Measurements from ENCODE around the gene LHPP. TPM values are rescaled to one million over a fixed set of nuclear protein-coding genes. Genes with fewer than 3 reads are reported as not detected.

The LHPP gene
- total RNA-seq, 2 experiments from 2014 or later: 17.6 to 20.7 TPM

DNA sequence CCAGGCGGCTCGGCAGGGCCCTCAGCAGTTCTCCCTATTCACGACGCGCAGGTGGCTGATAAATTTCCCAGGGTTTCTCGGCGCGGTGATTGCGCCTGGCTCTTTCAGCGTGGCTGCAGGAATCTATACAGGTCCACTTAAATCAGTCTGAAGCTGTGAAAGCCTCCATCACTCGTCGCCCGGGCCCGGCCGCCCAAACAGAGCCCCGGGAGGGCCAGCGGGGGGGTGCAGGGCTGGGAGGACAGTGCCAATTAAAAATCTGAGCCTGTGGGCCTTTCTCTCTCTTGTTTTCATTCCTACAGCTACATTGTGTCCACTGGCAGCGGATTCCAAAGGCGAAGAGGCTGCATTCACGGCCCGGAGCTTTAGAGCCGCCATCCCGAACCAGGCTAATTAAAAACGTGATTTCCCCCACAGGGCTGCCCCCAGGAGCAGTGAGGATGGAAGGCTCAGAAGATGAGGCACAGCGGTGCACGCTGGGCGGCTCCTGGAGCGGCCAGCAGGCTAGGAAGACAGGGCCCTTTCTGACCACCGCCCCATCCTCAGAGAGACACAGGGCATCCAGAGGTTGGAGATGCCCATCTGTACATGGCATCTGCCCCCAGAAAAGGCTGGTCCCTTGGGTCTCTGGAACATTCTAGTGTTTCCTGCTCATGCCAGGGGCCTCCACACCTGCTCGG, 181.8 kb downstream of the LHPP start:
- no peaks in the 10 kb centered on the region for H3K27me3 Mint-ChIP-seq
- no peak overlapping the region for H3K4me3 Mint-ChIP-seq
- H3K4me1 Mint-ChIP-seq: peaks cover 85% of the 10 kb centered on the region
- peaks cover 32% of the 10 kb centered on the region for H3K36me3 Mint-ChIP-seq (ENCODE audit: low read depth)
- H3K27ac Mint-ChIP-seq: no peak overlapping the region
- DNase-seq: no peak
- no peaks in the 10 kb centered on the region for H3K9me3 Mint-ChIP-seq
- POLR2A ChIA-PET: interaction anchor here (1.3 to 3.0 kb wide), 3 partner anchors 10 to 79 kb away, joined by 4 to 15 read pairs (median 5); no protein-coding TSS in a partner anchor
- CTCF ChIA-PET: interaction anchor here (1.1 to 1.3 kb wide), 3 partner anchors 63 to 98 kb away, joined by 3 to 8 read pairs (median 4); no protein-coding TSS in a partner anchor

GRCh38 chr10:124644236-124644635, 182.6 kb downstream of the LHPP start:
- Mint-ChIP-seq H3K27me3 (no peaks in the 10 kb centered on the region), H3K9me3 (no peaks in the 10 kb centered on the region), H3K27ac (no peak overlapping the region), H3K36me3 (ENCODE audit: low read depth) (peaks cover 32% of the 10 kb centered on the region), H3K4me1 (peaks cover 88% of the 10 kb centered on the region), H3K4me3 (no peak overlapping the region)
- CTCF ChIA-PET: interaction anchor here (1.3 kb wide), 1 partner anchor 97 kb away, joined by 8 read pairs; no protein-coding TSS in a partner anchor
- POLR2A ChIA-PET: interaction anchor here (1.3 to 2.1 kb wide), 2 partner anchors 9 to 78 kb away, joined by 4 to 5 read pairs; no protein-coding TSS in a partner anchor
- no peak for DNase-seq

- Mint-ChIP-seq H3K27me3 (no peaks in the 10 kb centered on the region), H3K4me1 (peaks cover 89% of the 10 kb centered on the region), H3K4me3 (no peak overlapping the region), H3K27ac (peak overlapping the region; percentile 31), H3K36me3 (ENCODE audit: low read depth) (peaks cover 37% of the 10 kb centered on the region), H3K9me3 (no peaks in the 10 kb centered on the region)
- POLR2A ChIA-PET: interaction anchor here (1.3 to 6.5 kb wide), 2 partner anchors 8 to 72 kb away, joined by 4 to 89 read pairs; no protein-coding TSS in a partner anchor
- DNase-seq: no peak
- CTCF ChIA-PET: interaction anchor here (1.1 to 6.8 kb wide), 3 partner anchors 74 to 97 kb away, joined by 3 to 74 read pairs (median 8); no protein-coding TSS in a partner anchor
These were observed 183.3 kb downstream of the LHPP start for GRCh38 chr10:124644771-124645415.

- ChIA-PET POLR2A (interaction anchor here (1.0 to 6.5 kb wide), 3 partner anchors 43 to 96 kb away, joined by 3 to 89 read pairs (median 4); no protein-coding TSS in a partner anchor), CTCF (interaction anchor here (1.1 to 6.8 kb wide), 2 partner anchors 73 to 95 kb away, joined by 3 to 74 read pairs; no protein-coding TSS in a partner anchor)
- peaks cover 42% of the 10 kb centered on the region for H3K36me3 Mint-ChIP-seq (ENCODE audit: low read depth)
- no peak overlapping the region for H3K4me3 Mint-ChIP-seq
- H3K4me1 Mint-ChIP-seq: peaks cover 89% of the 10 kb centered on the region
- DNase-seq: no peak
- no peaks in the 10 kb centered on the region for H3K9me3 Mint-ChIP-seq
- no peaks in the 10 kb centered on the region for H3K27me3 Mint-ChIP-seq
- H3K27ac Mint-ChIP-seq: peak overlapping the region; percentile 76
These were observed 184.0 kb downstream of the LHPP start for GRCh38 chr10:124645467-124646095.

- POLR2A ChIA-PET: interaction anchor here (0.7 to 6.5 kb wide), 15 partner anchors 12 to 155 kb away, joined by 3 to 89 read pairs (median 11); partner anchors contain the start of gene ABRAXAS2
- CTCF ChIA-PET: interaction anchor here (0.6 to 6.8 kb wide), 16 partner anchors 12 to 106 kb away, joined by 3 to 74 read pairs (median 10); no protein-coding TSS in a partner anchor
- DNase-seq: no peak
- H3K4me1 Mint-ChIP-seq: peaks cover 89% of the 10 kb centered on the region
- H3K27ac Mint-ChIP-seq: peak overlapping the region; percentile 95
- H3K4me3 Mint-ChIP-seq: no peak overlapping the region
- peaks cover 37% of the 10 kb centered on the region for H3K36me3 Mint-ChIP-seq (ENCODE audit: low read depth)
- no peaks in the 10 kb centered on the region for H3K27me3 Mint-ChIP-seq
- no peaks in the 10 kb centered on the region for H3K9me3 Mint-ChIP-seq
These were observed 185.1 kb downstream of the LHPP start for GRCh38 chr10:124646483-124647352.

DNA sequence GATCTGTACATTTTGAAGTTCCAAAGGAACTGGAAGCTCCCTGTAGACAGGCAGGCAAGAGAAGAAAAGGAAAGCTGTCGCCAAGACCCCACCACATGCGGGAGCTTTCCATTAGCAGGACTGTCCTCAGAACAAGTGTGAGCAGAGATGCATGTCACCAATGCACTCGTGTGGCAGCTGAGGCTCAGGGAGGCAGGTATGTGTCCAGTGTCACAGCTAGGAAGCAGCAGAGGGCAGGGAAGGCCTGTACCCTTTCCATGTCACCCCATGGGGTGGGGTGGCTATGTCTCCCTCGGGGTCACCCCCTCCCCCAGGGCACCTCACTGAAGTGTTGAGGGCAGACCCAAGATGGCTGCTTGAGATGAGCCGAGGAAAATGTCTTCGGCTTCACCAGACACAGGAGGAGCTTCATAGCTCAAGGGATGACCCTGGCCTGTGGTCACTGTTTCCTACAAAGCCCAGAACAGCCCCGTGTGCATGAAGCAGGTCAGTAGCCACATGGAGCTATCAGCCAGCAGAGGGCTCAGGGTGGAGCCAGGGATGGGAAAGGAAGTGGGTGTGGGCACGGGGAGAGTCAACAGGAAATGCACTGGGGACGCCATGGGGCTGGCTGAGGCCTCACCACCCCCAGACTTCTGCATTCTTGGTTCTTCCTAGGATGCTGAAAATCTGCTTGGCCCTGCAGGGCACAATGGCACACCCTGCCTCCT, 186.0 kb downstream of the LHPP start:
- CTCF ChIA-PET: interaction anchor here (0.6 to 6.8 kb wide), 18 partner anchors 12 to 106 kb away, joined by 3 to 74 read pairs (median 10); no protein-coding TSS in a partner anchor
- POLR2A ChIA-PET: interaction anchor here (0.7 to 6.5 kb wide), 24 partner anchors 10 to 269 kb away, joined by 3 to 89 read pairs (median 6); partner anchors contain the start of gene ABRAXAS2
- Mint-ChIP-seq H3K27me3 (no peaks in the 10 kb centered on the region), H3K4me3 (peak overlapping the region; percentile 69), H3K36me3 (ENCODE audit: low read depth) (peaks cover 40% of the 10 kb centered on the region), H3K4me1 (peaks cover 90% of the 10 kb centered on the region), H3K27ac (peak overlapping the region; percentile 95), H3K9me3 (no peaks in the 10 kb centered on the region)
- peak; percentile 88 for DNase-seq

GRCh38 chr10:124648131-124648475, 186.5 kb downstream of the LHPP start:
- H3K27me3 Mint-ChIP-seq: no peaks in the 10 kb centered on the region
- peaks cover 36% of the 10 kb centered on the region for H3K36me3 Mint-ChIP-seq (ENCODE audit: low read depth)
- CTCF ChIA-PET: interaction anchor here (1.1 to 6.8 kb wide), 17 partner anchors 11 to 107 kb away, joined by 3 to 74 read pairs (median 11); no protein-coding TSS in a partner anchor
- H3K9me3 Mint-ChIP-seq: no peaks in the 10 kb centered on the region
- no peak for DNase-seq
- H3K4me1 Mint-ChIP-seq: peaks cover 90% of the 10 kb centered on the region
- H3K4me3 Mint-ChIP-seq: peak overlapping the region; percentile 69
- H3K27ac Mint-ChIP-seq: peak overlapping the region; percentile 95
- POLR2A ChIA-PET: interaction anchor here (1.0 to 6.5 kb wide), 21 partner anchors 11 to 268 kb away, joined by 3 to 89 read pairs (median 8); partner anchors contain the start of gene ABRAXAS2

- Mint-ChIP-seq H3K36me3 (ENCODE audit: low read depth) (peaks cover 36% of the 10 kb centered on the region), H3K4me3 (peak overlapping the region; percentile 69), H3K4me1 (peaks cover 89% of the 10 kb centered on the region), H3K9me3 (no peaks in the 10 kb centered on the region), H3K27ac (peak overlapping the region; percentile 95), H3K27me3 (no peaks in the 10 kb centered on the region)
- CTCF ChIA-PET: interaction anchor here (0.9 to 6.8 kb wide), 13 partner anchors 10 to 97 kb away, joined by 3 to 74 read pairs (median 11); no protein-coding TSS in a partner anchor
- peak; percentile 75 for DNase-seq
- POLR2A ChIA-PET: interaction anchor here (0.7 to 6.5 kb wide), 20 partner anchors 10 to 268 kb away, joined by 3 to 89 read pairs (median 8); partner anchors contain the start of gene EEF1AKMT2
These were observed 187.1 kb downstream of the LHPP start for GRCh38 chr10:124648738-124649137.

DNA sequence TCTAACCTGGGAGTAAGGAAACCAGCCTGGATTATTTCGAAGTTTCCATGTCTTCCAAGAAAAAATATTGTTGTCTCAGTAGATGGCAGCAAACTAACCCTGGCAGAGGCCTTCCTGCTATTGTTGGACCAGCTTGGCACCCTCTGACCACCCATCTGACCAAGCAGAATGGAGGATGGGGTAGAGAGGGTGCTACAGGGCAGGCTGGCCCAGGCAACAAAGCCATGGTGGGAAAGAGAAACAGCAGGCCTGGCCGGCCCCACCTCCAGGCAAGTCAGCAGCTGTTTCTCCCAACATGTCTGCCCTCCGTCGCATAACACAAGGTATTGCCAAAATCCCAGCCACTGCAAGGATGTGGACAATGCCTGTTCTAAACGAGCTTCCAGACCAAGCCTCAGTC, 187.6 kb downstream of the LHPP start:
- Mint-ChIP-seq H3K36me3 (ENCODE audit: low read depth) (peaks cover 39% of the 10 kb centered on the region), H3K4me3 (no peak overlapping the region), H3K4me1 (peaks cover 89% of the 10 kb centered on the region), H3K27me3 (no peaks in the 10 kb centered on the region), H3K27ac (peak overlapping the region; percentile 95), H3K9me3 (no peaks in the 10 kb centered on the region)
- no peak for DNase-seq
- POLR2A ChIA-PET: interaction anchor here (0.7 to 6.5 kb wide), 21 partner anchors 10 to 267 kb away, joined by 3 to 89 read pairs (median 8); partner anchors contain the start of gene EEF1AKMT2
- CTCF ChIA-PET: interaction anchor here (0.9 to 6.8 kb wide), 12 partner anchors 10 to 96 kb away, joined by 3 to 74 read pairs (median 12); no protein-coding TSS in a partner anchor

DNA sequence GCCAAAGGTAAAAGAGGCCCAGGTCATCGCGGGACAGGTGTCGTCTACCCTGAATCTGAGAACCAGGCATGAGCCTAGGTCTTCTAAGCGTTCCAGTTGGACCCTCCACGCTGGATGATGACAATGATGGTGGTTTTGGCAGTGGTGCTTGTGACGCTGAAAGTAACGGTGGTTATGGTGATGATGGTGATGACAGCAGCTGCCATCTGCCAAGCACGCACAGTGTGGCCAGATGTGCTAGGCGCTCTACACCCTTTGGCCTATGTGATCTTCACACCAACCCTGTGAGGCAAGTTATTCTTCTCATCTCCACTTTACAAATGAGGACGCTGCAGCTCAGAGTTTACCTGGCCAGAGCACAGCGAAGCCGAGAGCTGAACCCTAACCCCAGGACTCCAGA, 188.6 kb downstream of the LHPP start:
- CTCF ChIA-PET: interaction anchor here (1.9 to 6.8 kb wide), 5 partner anchors 9 to 91 kb away, joined by 4 to 74 read pairs (median 44); no protein-coding TSS in a partner anchor
- peak overlapping the region; percentile 31 for H3K4me3 Mint-ChIP-seq
- H3K27me3 Mint-ChIP-seq: no peaks in the 10 kb centered on the region
- no peak for DNase-seq
- no peaks in the 10 kb centered on the region for H3K9me3 Mint-ChIP-seq
- peaks cover 44% of the 10 kb centered on the region for H3K36me3 Mint-ChIP-seq (ENCODE audit: low read depth)
- peaks cover 90% of the 10 kb centered on the region for H3K4me1 Mint-ChIP-seq
- peak overlapping the region; percentile 72 for H3K27ac Mint-ChIP-seq
- POLR2A ChIA-PET: interaction anchor here (1.0 to 6.5 kb wide), 8 partner anchors 9 to 91 kb away, joined by 3 to 89 read pairs (median 44); no protein-coding TSS in a partner anchor
